ENCODE results near the gene CD63. TPM values are rescaled to one million over a fixed set of nuclear protein-coding genes. Genes with fewer than 3 reads are reported as not detected.
A peak's percentile ranks its signal among the peaks of the same experiment; 100 is the strongest.

CD63 gene
- total and polyA plus RNA-seq, 2 of the 4 experiments (the other 2 are of a cell fraction) = 995 to 1,398 TPM

DNA sequence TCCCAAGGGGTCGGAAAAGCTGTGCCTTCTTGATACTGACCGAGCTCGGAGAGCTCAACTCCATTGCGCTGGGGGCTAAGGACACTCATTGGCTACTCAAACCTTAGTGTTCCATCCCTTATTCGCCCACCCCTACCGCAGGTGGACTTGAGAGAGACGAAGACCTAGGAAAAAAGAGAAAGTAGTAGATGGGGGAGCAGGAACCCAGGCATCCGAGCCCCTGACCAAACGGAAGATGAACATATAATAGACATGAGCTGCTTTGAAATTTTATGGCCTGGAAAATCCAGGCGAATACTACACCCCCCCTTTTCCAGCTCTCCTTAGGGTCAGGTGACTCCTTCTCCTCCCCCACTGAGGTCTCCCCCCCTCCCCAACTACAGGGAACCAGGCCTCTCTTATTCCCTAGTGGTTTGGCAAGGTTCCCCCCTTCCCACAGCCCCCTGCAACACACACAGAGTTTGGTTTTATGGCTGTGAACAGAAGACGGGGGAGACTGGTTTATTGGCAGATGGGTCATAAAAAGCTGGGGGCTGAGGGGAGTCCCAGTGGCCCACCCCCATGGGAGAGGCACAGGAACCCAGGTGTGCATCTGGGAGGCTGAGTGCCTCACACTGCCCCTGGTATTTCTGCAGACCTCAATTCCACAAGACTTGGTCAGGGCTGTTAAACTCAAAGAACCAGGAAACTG, 15.7 kb upstream of the CD63 start:
- Histone ChIP-seq H4K91ac (ENCODE audit: insufficient read depth, low read depth, low read length) (no peak overlapping the region), H2AFZ (replicated peaks; ENCODE audit: low read length, poor library complexity) (peak overlapping the region; percentile 92), H3K36me3 (ENCODE audit: control insufficient read depth, insufficient read depth, low read length) (peaks cover 9% of the 10 kb centered on the region), H4K8ac (ENCODE audit: low read depth in 2 of 2, low read length in 2 of 2) (no peak overlapping the region), H3K4ac (ENCODE audit: low read depth, low read length) (peak overlapping the region; percentile 14; the same call in 1 of the 2 replicates), H4K20me1 (ENCODE audit: insufficient read depth, low read length) (peaks cover 7% of the 10 kb centered on the region), H2BK20ac (ENCODE audit: low read depth, low read length) (no peak overlapping the region), H3K14ac (replicated peaks; ENCODE audit: low read depth, low read length) (peak overlapping the region; percentile 55; the same call in 1 of the 2 replicates), H3K79me1 (ENCODE audit: low read depth in 1 of 2, low read length in 2 of 2) (peaks cover 2 to 30% of the 10 kb centered on the region in 2 experiments; a peak in 2 of 4 replicates), H2BK120ac (ENCODE audit: low read depth, low read length) (no peak overlapping the region), H3K9me3 (ENCODE audit: control insufficient read depth, insufficient read depth, low read length) (no peaks in the 10 kb centered on the region), H2AK5ac (ENCODE audit: low read depth, low read length) (no peak overlapping the region), H3K56ac (ENCODE audit: extremely low read depth, insufficient read depth, low read length) (no peak overlapping the region), H3K18ac (ENCODE audit: low read depth, low read length) (no peak overlapping the region), H2BK15ac (ENCODE audit: low read depth, low read length) (no peak overlapping the region), H3K9me1 (ENCODE audit: insufficient read depth, low read length) (peaks cover 9% of the 10 kb centered on the region; the same call in 1 of the 2 replicates), H3K4me1 (ENCODE audit: control insufficient read depth, insufficient read depth, low read length) (peaks cover 15% of the 10 kb centered on the region), H2AK9ac (replicated peaks; ENCODE audit: low read depth, low read length, poor library complexity) (peak overlapping the region; percentile 7), H3K4me2 (ENCODE audit: low read depth, low read length) (peak overlapping the region; percentile 99), H3K9ac (ENCODE audit: low read depth, low read length) (peak overlapping the region; percentile 84), H4K5ac (ENCODE audit: low read depth, low read length) (no peak overlapping the region), H3K27me3 (ENCODE audit: control insufficient read depth, insufficient read depth, low read length) (no peaks in the 10 kb centered on the region), H2BK5ac (ENCODE audit: low read depth, low read length, poor library complexity, severe bottlenecking) (no peak overlapping the region), H3K4me3 (ENCODE audit: insufficient read depth, low read depth, low read length) (peak overlapping the region; percentile 97), H3K27ac (ENCODE audit: insufficient read depth, low read length) (0 out of 2 replicates have a peak overlapping the region, but pooled peaks have one; percentile 5), H3K23ac (ENCODE audit: low read depth, low read length) (peak overlapping the region; percentile 94)
- in situ Hi-C loops (cut with MboI; ENCODE audit: low sequenced_read_pairs) (no loop called here), dilution Hi-C loops (cut with HindIII; ENCODE audit: low sequenced_read_pairs, unreplicated experiment) (no loop called here), intact Hi-C loops (cut with micrococcal nuclease) (loop anchor here (5.0 kb wide), 2 partner anchors 73 to 188 kb away; partner anchors contain the start of genes DGKA, ORMDL2 and SARNP)
- POLR2A ChIA-PET (ENCODE audit: unreplicated experiment) = no interaction called here
- DNase-seq (no peak), ATAC-seq (ENCODE audit: low read depth) (peak; percentile 1; the same call in 1 of the 2 replicates)
- BruUV-seq (replicated peaks) = no TSS peak
- 0% methylated on average over 1 of the region's 11 CpGs; no CpG with 5 or more reads in 1 of the 2 experiments for WGBS, 2 experiments (ENCODE audit: extremely low coverage in 2 of 2, insufficient read length in 1 of 2)
- CTCF ChIA-PET = interaction anchor here (0.8 to 1.8 kb wide), 3 partner anchors 52 to 191 kb away, joined by 3 to 5 read pairs (median 3); no protein-coding TSS in a partner anchor
- TF ChIP-seq, protein P1, sequence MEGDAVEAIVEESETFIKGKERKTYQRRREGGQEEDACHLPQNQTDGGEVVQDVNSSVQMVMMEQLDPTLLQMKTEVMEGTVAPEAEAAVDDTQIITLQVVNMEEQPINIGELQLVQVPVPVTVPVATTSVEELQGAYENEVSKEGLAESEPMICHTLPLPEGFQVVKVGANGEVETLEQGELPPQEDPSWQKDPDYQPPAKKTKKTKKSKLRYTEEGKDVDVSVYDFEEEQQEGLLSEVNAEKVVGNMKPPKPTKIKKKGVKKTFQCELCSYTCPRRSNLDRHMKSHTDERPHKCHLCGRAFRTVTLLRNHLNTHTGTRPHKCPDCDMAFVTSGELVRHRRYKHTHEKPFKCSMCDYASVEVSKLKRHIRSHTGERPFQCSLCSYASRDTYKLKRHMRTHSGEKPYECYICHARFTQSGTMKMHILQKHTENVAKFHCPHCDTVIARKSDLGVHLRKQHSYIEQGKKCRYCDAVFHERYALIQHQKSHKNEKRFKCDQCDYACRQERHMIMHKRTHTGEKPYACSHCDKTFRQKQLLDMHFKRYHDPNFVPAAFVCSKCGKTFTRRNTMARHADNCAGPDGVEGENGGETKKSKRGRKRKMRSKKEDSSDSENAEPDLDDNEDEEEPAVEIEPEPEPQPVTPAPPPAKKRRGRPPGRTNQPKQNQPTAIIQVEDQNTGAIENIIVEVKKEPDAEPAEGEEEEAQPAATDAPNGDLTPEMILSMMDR (conservative IDR thresholded peaks at IDR 0.05; ENCODE audit: low read depth, low read length) = no peak
- no peak for TF ChIP-seq SMC3 (IDR thresholded peaks at IDR 0.05; ENCODE audit: low read depth, low read length)
- TF ChIP-seq RCOR1 (IDR thresholded peaks at IDR 0.05; ENCODE audit: insufficient replicate concordance, low read length) = no peak
- no peak for TF ChIP-seq CHD1 (IDR thresholded peaks at IDR 0.05; ENCODE audit: low read depth, low read length)
- no peak for TF ChIP-seq RAD21 (IDR thresholded peaks at IDR 0.05; ENCODE audit: low read length)
- no peak for TF ChIP-seq FOS (IDR thresholded peaks at IDR 0.05; ENCODE audit: low read depth, low read length)
- no peak for TF ChIP-seq NFE2L2 (IDR thresholded peaks at IDR 0.05; ENCODE audit: low read depth, low read length)
- no peak for TF ChIP-seq BHLHE40 (IDR thresholded peaks at IDR 0.05; ENCODE audit: low read depth, low read length)
- TF ChIP-seq, protein P2, sequence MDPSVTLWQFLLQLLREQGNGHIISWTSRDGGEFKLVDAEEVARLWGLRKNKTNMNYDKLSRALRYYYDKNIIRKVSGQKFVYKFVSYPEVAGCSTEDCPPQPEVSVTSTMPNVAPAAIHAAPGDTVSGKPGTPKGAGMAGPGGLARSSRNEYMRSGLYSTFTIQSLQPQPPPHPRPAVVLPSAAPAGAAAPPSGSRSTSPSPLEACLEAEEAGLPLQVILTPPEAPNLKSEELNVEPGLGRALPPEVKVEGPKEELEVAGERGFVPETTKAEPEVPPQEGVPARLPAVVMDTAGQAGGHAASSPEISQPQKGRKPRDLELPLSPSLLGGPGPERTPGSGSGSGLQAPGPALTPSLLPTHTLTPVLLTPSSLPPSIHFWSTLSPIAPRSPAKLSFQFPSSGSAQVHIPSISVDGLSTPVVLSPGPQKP (IDR thresholded peaks at IDR 0.05; ENCODE audit: borderline replicate concordance, low read depth, low read length) = no peak
- no peak for TF ChIP-seq MAZ (IDR thresholded peaks at IDR 0.05; ENCODE audit: borderline replicate concordance, low read depth, low read length)
- TF ChIP-seq POLR2A (IDR thresholded peaks at IDR 0.05; ENCODE audit: low read depth, low read length) = no peak
- TF ChIP-seq CEBPB (IDR thresholded peaks at IDR 0.05; ENCODE audit: low read depth, low read length) = no peak
- no peak for TF ChIP-seq MAFK (IDR thresholded peaks at IDR 0.05; ENCODE audit: low read depth, low read length)
- TF ChIP-seq, protein P3, sequence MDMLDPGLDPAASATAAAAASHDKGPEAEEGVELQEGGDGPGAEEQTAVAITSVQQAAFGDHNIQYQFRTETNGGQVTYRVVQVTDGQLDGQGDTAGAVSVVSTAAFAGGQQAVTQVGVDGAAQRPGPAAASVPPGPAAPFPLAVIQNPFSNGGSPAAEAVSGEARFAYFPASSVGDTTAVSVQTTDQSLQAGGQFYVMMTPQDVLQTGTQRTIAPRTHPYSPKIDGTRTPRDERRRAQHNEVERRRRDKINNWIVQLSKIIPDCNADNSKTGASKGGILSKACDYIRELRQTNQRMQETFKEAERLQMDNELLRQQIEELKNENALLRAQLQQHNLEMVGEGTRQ (IDR thresholded peaks at IDR 0.05; ENCODE audit: low read depth, low read length) = no peak
- TF ChIP-seq MXI1 (IDR thresholded peaks at IDR 0.05; ENCODE audit: borderline replicate concordance, low read depth, low read length) = no peak
